ENCODE data around the gene ITGA4. TPM values are rescaled to one million over a fixed set of nuclear protein-coding genes. Genes with fewer than 3 reads are reported as not detected.

Gene ITGA4
- total RNA-seq, 4 donors from 2014 or later = 2.2 to 8.4 (median 3.5) TPM

DNA sequence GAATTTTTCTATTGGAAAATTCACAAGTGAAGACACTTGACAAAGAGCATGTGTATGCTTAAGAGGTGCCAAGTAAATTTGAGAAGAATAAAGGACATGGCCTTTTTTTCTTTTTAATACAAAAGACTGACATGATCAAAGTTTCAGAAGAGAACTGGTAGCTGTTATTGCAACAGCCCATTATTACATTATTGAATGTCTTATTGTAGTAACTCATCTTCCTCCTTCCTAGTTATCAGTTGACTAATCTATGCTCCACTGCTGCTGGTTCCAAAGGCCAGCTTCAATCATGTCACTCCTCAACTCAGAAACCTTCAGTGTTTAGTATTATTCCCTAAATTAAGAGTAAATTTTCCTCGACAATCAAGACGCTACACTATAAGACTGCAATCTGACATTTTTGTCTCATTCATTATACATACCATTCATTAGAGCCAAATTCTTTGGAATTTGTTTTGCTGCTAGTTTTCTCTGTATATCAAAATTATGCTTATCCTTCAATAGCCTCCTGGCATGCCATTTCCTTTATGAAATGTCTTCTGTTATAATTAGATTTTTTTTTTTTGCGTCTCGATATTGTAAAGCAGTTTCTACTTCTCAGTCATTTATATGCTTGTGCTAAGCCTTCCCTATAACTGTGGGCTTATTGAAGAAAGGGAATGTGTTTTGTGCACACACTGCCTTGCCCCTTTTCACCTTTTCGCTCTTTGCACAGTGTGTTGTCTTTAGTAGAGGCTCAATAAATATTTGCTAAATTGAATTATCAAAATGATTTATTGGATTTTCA, 27.9 kb downstream of the ITGA4 start:
- Histone ChIP-seq H3K4me1 (no peaks in the 10 kb centered on the region), H3K27me3 (no peaks in the 10 kb centered on the region), H3K36me3 (peaks cover 0 to 3% (median 0%) of the 10 kb centered on the region in 4 donors), H3K9me3 (no peaks in the 10 kb centered on the region), H3K4me3 (no peak overlapping the region), H3K27ac (replicated peaks in 1 of 4) (no peak overlapping the region)
- intact Hi-C loops (cut with DNase I) = no loop called here
- DNase-seq (ENCODE audit: extremely low spot score) = no peak
- no peak for TF ChIP-seq POLR2AphosphoS5 (IDR thresholded peaks at IDR 0.05)
- TF ChIP-seq EP300 (IDR thresholded peaks at IDR 0.05) = no peak
- TF ChIP-seq CTCF (IDR thresholded peaks at IDR 0.05) = no peak
- TF ChIP-seq POLR2A (IDR thresholded peaks at IDR 0.05; ENCODE audit: low read depth) = no peak
- WGBS = 82% methylated on average over 5 of the region's 5 CpGs

GRCh38 chr2:181485638-181485946, 28.4 kb downstream of the ITGA4 start:
- intact Hi-C loops (cut with DNase I) = no loop called here
- H3K4me3 ChIP-seq = no peak overlapping the region
- no peak for DNase-seq (ENCODE audit: extremely low spot score)
- H3K36me3 ChIP-seq = peaks cover 0 to 3% (median 0%) of the 10 kb centered on the region in 4 donors
- no peaks in the 10 kb centered on the region for H3K4me1 ChIP-seq
- WGBS = 58% methylated on average over 3 of the region's 3 CpGs
- no peaks in the 10 kb centered on the region for H3K9me3 ChIP-seq
- no peaks in the 10 kb centered on the region for H3K27me3 ChIP-seq
- TF ChIP-seq POLR2AphosphoS5 (IDR thresholded peaks at IDR 0.05) (no peak), EP300 (IDR thresholded peaks at IDR 0.05) (no peak), CTCF (IDR thresholded peaks at IDR 0.05) (no peak), POLR2A (IDR thresholded peaks at IDR 0.05; ENCODE audit: low read depth) (no peak)
- no peak overlapping the region for H3K27ac ChIP-seq (replicated peaks in 1 of 4)

DNA sequence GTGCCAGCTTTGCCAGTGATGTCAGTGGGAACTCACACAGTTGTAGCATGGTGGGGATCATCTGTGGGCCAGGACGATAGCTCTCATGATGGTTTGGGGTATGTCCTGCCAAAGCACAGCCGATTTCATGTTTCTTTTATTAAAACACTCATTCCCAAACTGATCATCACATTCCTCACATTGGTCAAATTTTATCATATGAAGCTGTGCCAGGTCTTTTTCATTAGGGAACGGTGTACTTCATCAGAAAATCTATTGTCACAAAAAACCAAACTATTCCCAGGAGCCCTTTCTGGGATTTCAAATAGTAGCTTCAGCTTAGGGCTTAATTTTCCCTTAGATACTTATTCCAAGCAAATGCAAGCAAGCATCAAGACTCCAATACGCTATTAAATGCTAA, 42.0 kb downstream of the ITGA4 start:
- H3K4me3 ChIP-seq = no peak overlapping the region
- no peak overlapping the region for H3K27ac ChIP-seq (replicated peaks in 1 of 4)
- H3K27me3 ChIP-seq = no peaks in the 10 kb centered on the region
- H3K4me1 ChIP-seq = no peaks in the 10 kb centered on the region
- WGBS = 73% methylated on average over 4 of the region's 4 CpGs
- no peak for DNase-seq (ENCODE audit: extremely low spot score)
- H3K9me3 ChIP-seq = no peaks in the 10 kb centered on the region
- TF ChIP-seq POLR2AphosphoS5 (IDR thresholded peaks at IDR 0.05) (no peak), EP300 (IDR thresholded peaks at IDR 0.05) (no peak), CTCF (IDR thresholded peaks at IDR 0.05) (no peak), POLR2A (IDR thresholded peaks at IDR 0.05; ENCODE audit: low read depth) (no peak)
- intact Hi-C loops (cut with DNase I) = no loop called here
- H3K36me3 ChIP-seq = no peaks in the 10 kb centered on the region

- H3K27ac ChIP-seq (replicated peaks in 1 of 4) = no peak overlapping the region
- intact Hi-C loops (cut with DNase I) = no loop called here
- DNase-seq (ENCODE audit: extremely low spot score) = no peak
- no peaks in the 10 kb centered on the region for H3K4me1 ChIP-seq
- no peak overlapping the region for H3K4me3 ChIP-seq
- no peaks in the 10 kb centered on the region for H3K36me3 ChIP-seq
- no peaks in the 10 kb centered on the region for H3K9me3 ChIP-seq
- no peaks in the 10 kb centered on the region for H3K27me3 ChIP-seq
- WGBS = 92% methylated on average over 4 of the region's 4 CpGs
- no peak for TF ChIP-seq EP300 (IDR thresholded peaks at IDR 0.05)
- no peak for TF ChIP-seq CTCF (IDR thresholded peaks at IDR 0.05)
- no peak for TF ChIP-seq POLR2A (IDR thresholded peaks at IDR 0.05; ENCODE audit: low read depth)
- TF ChIP-seq POLR2AphosphoS5 (IDR thresholded peaks at IDR 0.05) = no peak
Measured at GRCh38 chr2:181500201-181500600, 43.0 kb downstream of the ITGA4 start.

GRCh38 chr2:181515719-181516118, 58.5 kb downstream of the ITGA4 start:
- WGBS = 71% methylated on average over 3 of the region's 3 CpGs
- intact Hi-C loops (cut with DNase I) = no loop called here

More at GRCh38 chr2:181515719-181516118, 58.5 kb downstream of the ITGA4 start:
- Histone ChIP-seq H3K4me1 (peaks cover 2 to 21% (median 14%) of the 10 kb centered on the region in 4 donors), H3K27me3 (peaks cover 0 to 3% (median 0%) of the 10 kb centered on the region in 4 donors), H3K9me3 (no peaks in the 10 kb centered on the region), H3K27ac (replicated peaks in 1 of 4) (no peak overlapping the region), H3K4me3 (no peak overlapping the region), H3K36me3 (no peaks in the 10 kb centered on the region)
- no peak for TF ChIP-seq EP300 (IDR thresholded peaks at IDR 0.05)
- TF ChIP-seq POLR2A (IDR thresholded peaks at IDR 0.05; ENCODE audit: low read depth) = no peak
- no peak for TF ChIP-seq CTCF (IDR thresholded peaks at IDR 0.05)
- no peak for TF ChIP-seq POLR2AphosphoS5 (IDR thresholded peaks at IDR 0.05)
- DNase-seq (ENCODE audit: extremely low spot score) = no peak

Data from esophagus muscularis mucosa (tissue), 4 donors.